ENCODE measurements around the gene MYO9A.

Gene MYO9A

DNA sequence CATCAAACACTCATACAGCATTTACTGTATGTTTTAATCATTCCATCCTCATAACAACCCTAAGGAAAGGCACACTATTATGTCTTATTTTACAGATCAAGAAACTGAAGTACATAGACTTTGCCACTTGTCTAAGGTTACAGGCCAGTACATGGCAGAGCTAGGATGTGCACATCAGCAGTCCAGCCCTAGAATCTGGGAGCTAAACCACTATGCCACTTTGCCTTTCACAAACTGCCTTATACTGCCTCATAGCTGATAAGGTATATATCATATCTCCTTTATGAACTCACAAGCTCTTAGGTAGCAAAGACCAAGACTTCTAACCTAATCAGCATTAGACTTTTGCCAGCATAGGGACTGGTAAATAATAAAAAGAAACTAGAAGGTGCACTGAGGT is 49.1 kb downstream of the MYO9A start:
- no peak overlapping the region for H3K4me3 ChIP-seq (ENCODE audit: low read depth, low read length)
- no peak for DNase-seq (ENCODE audit: low read depth, low spot score)
- in situ Hi-C loops (cut with HindIII; ENCODE audit: low sequenced_read_pairs): no loop called here
- TF ChIP-seq, protein P1, sequence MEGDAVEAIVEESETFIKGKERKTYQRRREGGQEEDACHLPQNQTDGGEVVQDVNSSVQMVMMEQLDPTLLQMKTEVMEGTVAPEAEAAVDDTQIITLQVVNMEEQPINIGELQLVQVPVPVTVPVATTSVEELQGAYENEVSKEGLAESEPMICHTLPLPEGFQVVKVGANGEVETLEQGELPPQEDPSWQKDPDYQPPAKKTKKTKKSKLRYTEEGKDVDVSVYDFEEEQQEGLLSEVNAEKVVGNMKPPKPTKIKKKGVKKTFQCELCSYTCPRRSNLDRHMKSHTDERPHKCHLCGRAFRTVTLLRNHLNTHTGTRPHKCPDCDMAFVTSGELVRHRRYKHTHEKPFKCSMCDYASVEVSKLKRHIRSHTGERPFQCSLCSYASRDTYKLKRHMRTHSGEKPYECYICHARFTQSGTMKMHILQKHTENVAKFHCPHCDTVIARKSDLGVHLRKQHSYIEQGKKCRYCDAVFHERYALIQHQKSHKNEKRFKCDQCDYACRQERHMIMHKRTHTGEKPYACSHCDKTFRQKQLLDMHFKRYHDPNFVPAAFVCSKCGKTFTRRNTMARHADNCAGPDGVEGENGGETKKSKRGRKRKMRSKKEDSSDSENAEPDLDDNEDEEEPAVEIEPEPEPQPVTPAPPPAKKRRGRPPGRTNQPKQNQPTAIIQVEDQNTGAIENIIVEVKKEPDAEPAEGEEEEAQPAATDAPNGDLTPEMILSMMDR (IDR thresholded peaks at IDR 0.05; ENCODE audit: low read depth, low read length): no peak

DNA sequence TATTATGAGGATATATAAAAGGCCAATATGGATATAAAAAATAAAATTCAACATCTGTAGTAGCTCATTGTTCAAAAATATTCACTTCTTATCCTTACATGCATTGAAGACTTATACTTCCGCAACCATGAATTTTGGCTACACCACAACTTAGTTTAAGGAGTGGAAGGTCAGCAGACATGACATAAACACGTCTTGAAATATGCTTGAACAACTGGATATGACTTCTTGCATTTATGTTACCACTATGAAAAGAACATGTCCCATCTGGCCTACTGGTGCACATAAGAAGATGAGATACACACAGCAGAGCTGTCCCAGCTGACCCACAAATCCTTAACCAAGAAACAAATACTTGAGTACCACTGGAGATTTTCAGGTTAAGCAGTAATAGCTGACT is 52.1 kb downstream of the MYO9A start:
- H3K4me3 ChIP-seq (ENCODE audit: low read depth, low read length): no peak overlapping the region
- DNase-seq (ENCODE audit: low read depth, low spot score): no peak
- in situ Hi-C loops (cut with HindIII; ENCODE audit: low sequenced_read_pairs): no loop called here
- TF ChIP-seq, protein P1 (IDR thresholded peaks at IDR 0.05; ENCODE audit: low read depth, low read length): no peak

DNA sequence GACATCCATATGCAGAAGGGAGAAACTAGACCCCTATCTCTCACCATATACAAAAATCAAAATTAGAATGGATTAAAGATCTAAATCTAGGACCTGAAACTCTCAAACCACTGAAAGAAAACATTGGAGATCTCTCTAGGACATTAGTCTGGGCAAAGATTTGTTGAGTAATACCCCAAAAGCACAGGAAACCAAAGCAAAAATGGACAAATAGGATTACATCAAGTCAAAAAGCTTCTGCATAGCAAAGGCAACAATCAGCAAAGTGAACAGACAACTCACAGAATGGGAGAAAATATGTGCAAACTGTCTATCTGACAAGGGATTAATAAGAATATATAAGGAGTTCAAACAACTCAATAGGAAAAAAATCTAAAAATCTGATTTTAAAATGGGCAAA is 54.8 kb downstream of the MYO9A start:
- H3K4me3 ChIP-seq (ENCODE audit: low read depth, low read length): no peak overlapping the region
- TF ChIP-seq, protein P1 (IDR thresholded peaks at IDR 0.05; ENCODE audit: low read depth, low read length): no peak
- in situ Hi-C loops (cut with HindIII; ENCODE audit: low sequenced_read_pairs): no loop called here
- no peak for DNase-seq (ENCODE audit: low read depth, low spot score)

DNA sequence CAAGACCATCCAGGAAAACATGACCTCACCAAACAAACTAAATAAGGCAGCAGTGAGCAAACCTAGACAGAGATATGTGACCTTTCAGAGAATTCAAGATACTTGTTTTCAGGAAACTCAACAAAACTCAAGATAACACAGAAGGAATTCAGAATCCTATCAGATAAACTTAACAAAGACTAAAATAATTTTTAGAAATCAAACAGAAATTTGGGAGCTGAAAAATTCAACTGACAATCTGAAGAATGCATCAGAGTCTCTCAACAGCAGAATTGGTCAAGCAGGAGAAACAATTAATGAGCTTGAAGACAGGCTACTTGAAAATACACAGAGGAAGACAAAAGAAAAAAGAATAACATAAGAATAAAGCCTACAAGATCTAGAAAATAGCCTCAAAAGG is 55.6 kb downstream of the MYO9A start:
- no peak overlapping the region for H3K4me3 ChIP-seq (ENCODE audit: low read depth, low read length)
- TF ChIP-seq, protein P1 (IDR thresholded peaks at IDR 0.05; ENCODE audit: low read depth, low read length): no peak
- in situ Hi-C loops (cut with HindIII; ENCODE audit: low sequenced_read_pairs): no loop called here
- DNase-seq (ENCODE audit: low read depth, low spot score): no peak

DNA sequence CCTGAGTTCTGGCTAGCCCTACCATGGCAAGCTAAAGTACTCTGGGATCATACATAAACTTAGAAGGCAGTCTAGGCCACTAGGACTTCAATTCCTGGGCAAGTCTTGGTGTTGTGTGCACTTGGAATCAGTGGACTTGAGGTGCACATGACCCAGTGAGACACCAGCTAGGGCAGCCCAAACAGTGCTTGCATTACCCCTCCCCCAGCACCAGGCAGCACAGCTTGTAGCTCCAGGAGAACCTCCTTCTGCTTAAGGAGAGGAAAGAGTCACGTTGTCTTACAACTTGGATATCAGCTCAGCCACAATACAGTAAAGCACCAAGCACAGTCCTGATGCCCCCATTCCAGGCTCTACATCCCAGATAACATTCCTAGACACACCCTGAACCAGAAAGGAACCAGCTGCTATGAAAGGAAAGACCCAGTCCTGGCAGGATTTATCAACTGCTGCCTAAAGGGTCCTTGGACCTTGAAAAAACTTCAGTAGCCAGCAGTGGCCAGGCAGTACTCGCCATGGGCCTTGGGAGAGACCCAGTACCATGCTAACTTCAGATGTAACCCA is 57.2 kb downstream of the MYO9A start:
- no peak for DNase-seq (ENCODE audit: low read depth, low spot score)
- TF ChIP-seq, protein P1 (IDR thresholded peaks at IDR 0.05; ENCODE audit: low read depth, low read length): no peak
- H3K4me3 ChIP-seq (ENCODE audit: low read depth, low read length): no peak overlapping the region
- in situ Hi-C loops (cut with HindIII; ENCODE audit: low sequenced_read_pairs): no loop called here

DNA sequence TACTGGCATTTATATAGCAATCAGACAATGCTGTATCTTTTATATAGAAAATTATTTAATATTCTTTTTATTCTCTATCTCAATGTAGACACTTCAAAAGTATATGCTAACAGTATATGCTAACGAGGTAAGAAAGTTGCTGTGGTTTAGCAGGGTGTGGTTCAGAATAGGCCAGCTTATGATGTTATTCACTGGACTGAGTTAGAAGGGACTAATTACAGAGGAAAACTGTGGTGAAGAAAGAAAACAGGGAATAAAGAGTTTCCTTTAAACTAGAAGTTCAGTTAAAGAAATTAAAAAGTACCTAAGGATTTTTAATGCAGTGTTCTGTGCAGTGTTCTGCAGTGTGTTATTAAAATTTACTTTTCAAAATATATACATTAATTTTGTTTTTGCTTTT is 59.4 kb downstream of the MYO9A start:
- H3K4me3 ChIP-seq (ENCODE audit: low read depth, low read length): no peak overlapping the region
- TF ChIP-seq, protein P1 (IDR thresholded peaks at IDR 0.05; ENCODE audit: low read depth, low read length): no peak
- no peak for DNase-seq (ENCODE audit: low read depth, low spot score)
- in situ Hi-C loops (cut with HindIII; ENCODE audit: low sequenced_read_pairs): no loop called here
